Mesendoderm (in vitro differentiated cells): Measurements from ENCODE around the gene DGKB.

Experiments used
- DNase-seq: peaks from one replicate; pipeline ENCODE4 v3.0.0; 2013
- H2AK5ac ChIP-seq: 2 replicates; pipeline ENCODE4 v1.6.1; 2013; ENCODE audit warnings: low read length, inconsistent platforms
- H2BK120ac ChIP-seq: 2 replicates; pipeline ENCODE4 v1.6.1; 2013; ENCODE audit warnings: low read depth, mild to moderate bottlenecking, low read length, moderate library complexity, mixed read lengths
- H2BK15ac ChIP-seq: replicated peaks from 2 replicates; pipeline ENCODE4 v1.6.1; 2013; ENCODE audit warnings: low read depth, mild to moderate bottlenecking, moderate library complexity
- H2BK5ac ChIP-seq: 2 replicates; pipeline ENCODE4 v1.6.1; 2013; ENCODE audit warnings: low read length, inconsistent platforms
- H3K18ac ChIP-seq: 2 replicates; pipeline ENCODE4 v1.6.1; 2013; ENCODE audit warnings: mild to moderate bottlenecking, low read length, mixed read lengths
- H3K23ac ChIP-seq: one replicate; pipeline ENCODE4 v1.6.1; 2013; ENCODE audit warnings: low read length
- H3K27ac ChIP-seq: 2 replicates; pipeline ENCODE4 v1.5.1; 2013; ENCODE audit warnings: low read depth, mild to moderate bottlenecking, inconsistent platforms, low read length, moderate library complexity
- H3K27me3 ChIP-seq: 2 replicates; pipeline ENCODE4 v1.6.1; 2013; ENCODE audit warnings: low read length, control low read depth, mild to moderate bottlenecking, inconsistent platforms; ENCODE audit not compliant: insufficient read depth, poor library complexity
- H3K36me3 ChIP-seq: 2 replicates; pipeline ENCODE4 v1.6.1; 2013; ENCODE audit warnings: low read length, inconsistent platforms; ENCODE audit not compliant: control insufficient read depth, insufficient read depth
- H3K4ac ChIP-seq: one replicate; pipeline ENCODE4 v1.6.1; 2013; ENCODE audit warnings: low read depth, mild to moderate bottlenecking, low read length, moderate library complexity
- H3K4me1 ChIP-seq: 2 replicates; pipeline ENCODE4 v1.6.1; 2013; ENCODE audit warnings: low read depth, low read length, inconsistent platforms; ENCODE audit not compliant: control insufficient read depth
- H3K4me2 ChIP-seq: 2 replicates; pipeline ENCODE4 v1.6.1; 2013; ENCODE audit warnings: low read length
- H3K4me3 ChIP-seq: 2 replicates; pipeline ENCODE4 v1.5.1; 2013; ENCODE audit warnings: mild to moderate bottlenecking, low read length
- H3K56ac ChIP-seq: one replicate; pipeline ENCODE4 v1.6.1; 2013; ENCODE audit warnings: low read length
- H3K79me1 ChIP-seq: 2 replicates; pipeline ENCODE4 v1.6.1; 2013; ENCODE audit warnings: low read length, inconsistent platforms
- H3K79me2 ChIP-seq: 2 replicates; pipeline ENCODE4 v1.6.1; 2013; ENCODE audit warnings: mild to moderate bottlenecking, low read length; ENCODE audit not compliant: control insufficient read depth, insufficient read depth
- H3K9ac ChIP-seq: 2 replicates; pipeline ENCODE4 v1.6.1; 2013; ENCODE audit warnings: low read length, inconsistent platforms
- H4K5ac ChIP-seq: one replicate; pipeline ENCODE4 v1.6.1; 2013; ENCODE audit warnings: low read length
- H4K8ac ChIP-seq: one replicate; pipeline ENCODE4 v1.6.1; 2013; ENCODE audit warnings: low read depth, mild to moderate bottlenecking, control low read depth, low read length, moderate library complexity
- WGBS: extraction: QIAGEN DNeasy Blood & Tissue Kit; methylation state at CpG from one replicate; pipeline ENCODE4 v1.1.7; 2013; ENCODE audit warnings: low lambda C conversion rate, missing lambda C conversion rate; ENCODE audit not compliant: insufficient coverage; ENCODE audit errors: extremely low coverage; 5-methylcytosine and 5-hydroxymethylcytosine counted together

DGKB gene

DNA sequence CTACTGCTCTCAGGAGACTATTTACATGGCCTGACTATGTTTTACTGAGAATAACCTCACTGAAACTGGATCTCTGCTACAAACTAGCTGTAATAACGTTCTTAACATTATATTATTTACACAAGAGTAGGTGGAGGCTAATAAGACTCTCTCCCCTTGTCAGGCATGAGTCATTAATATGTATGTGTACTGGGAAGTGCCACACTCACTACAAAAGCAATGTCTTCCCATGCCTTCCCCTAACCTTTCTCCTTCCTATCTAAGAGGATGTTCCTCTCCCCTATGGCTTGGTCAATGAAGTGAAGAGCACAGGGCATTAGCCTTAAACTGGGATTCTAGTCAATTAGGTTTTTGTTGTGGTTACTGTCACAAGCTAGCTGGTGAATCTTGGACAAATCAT is 147.9 kb downstream of the DGKB start:
- H2BK15ac ChIP-seq: no peak overlapping the region
- no peak overlapping the region for H3K4me2 ChIP-seq
- WGBS: no CpG with 5 or more reads among the region's 1 CpG
- no peak overlapping the region for H2BK120ac ChIP-seq
- H4K8ac ChIP-seq: no peak overlapping the region
- no peak overlapping the region for H4K5ac ChIP-seq
- H3K4me3 ChIP-seq: no peak overlapping the region
- no peaks in the 10 kb centered on the region for H3K36me3 ChIP-seq
- no peaks in the 10 kb centered on the region for H3K27me3 ChIP-seq
- no peak overlapping the region for H3K18ac ChIP-seq
- DNase-seq: no peak
- H3K79me1 ChIP-seq: no peaks in the 10 kb centered on the region
- no peak overlapping the region for H3K27ac ChIP-seq
- H3K4ac ChIP-seq: no peak overlapping the region
- H3K56ac ChIP-seq: no peak overlapping the region
- no peaks in the 10 kb centered on the region for H3K4me1 ChIP-seq
- H2BK5ac ChIP-seq: no peak overlapping the region
- H3K23ac ChIP-seq: no peak overlapping the region
- no peak overlapping the region for H3K9ac ChIP-seq
- no peak overlapping the region for H2AK5ac ChIP-seq
- H3K79me2 ChIP-seq: no peaks in the 10 kb centered on the region

DNA sequence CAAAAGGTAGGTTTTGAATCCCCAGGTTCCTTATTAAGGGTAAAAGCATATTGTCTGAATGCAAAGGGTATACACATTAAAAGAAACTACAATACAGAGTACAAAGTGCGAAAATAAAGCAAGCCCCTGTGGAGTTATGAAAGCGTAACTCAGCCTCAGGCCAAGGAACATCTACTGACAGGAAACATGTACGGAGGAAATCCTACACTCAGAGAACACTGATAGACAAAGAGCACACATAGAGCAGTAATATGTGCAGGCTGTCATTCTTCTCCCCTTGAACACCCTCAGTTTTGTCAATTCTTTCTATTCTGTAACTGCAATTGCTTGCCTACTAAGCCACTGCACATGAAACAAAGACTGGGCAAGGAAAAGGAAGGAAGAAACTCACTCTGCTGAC is 150.2 kb downstream of the DGKB start:
- no peaks in the 10 kb centered on the region for H3K27me3 ChIP-seq
- no peak overlapping the region for H3K27ac ChIP-seq
- H3K56ac ChIP-seq: no peak overlapping the region
- H3K79me1 ChIP-seq: no peaks in the 10 kb centered on the region
- no peak overlapping the region for H3K23ac ChIP-seq
- no peaks in the 10 kb centered on the region for H3K36me3 ChIP-seq
- no peak overlapping the region for H3K4me2 ChIP-seq
- no peak overlapping the region for H2AK5ac ChIP-seq
- no peaks in the 10 kb centered on the region for H3K79me2 ChIP-seq
- no peak overlapping the region for H3K18ac ChIP-seq
- no peak for DNase-seq
- no CpG with 5 or more reads among the region's 3 CpGs for WGBS
- no peak overlapping the region for H4K8ac ChIP-seq
- no peak overlapping the region for H4K5ac ChIP-seq
- H2BK15ac ChIP-seq: no peak overlapping the region
- H2BK5ac ChIP-seq: no peak overlapping the region
- H2BK120ac ChIP-seq: no peak overlapping the region
- no peak overlapping the region for H3K4me3 ChIP-seq
- no peak overlapping the region for H3K9ac ChIP-seq
- H3K4me1 ChIP-seq: no peaks in the 10 kb centered on the region
- H3K4ac ChIP-seq: no peak overlapping the region

DNA sequence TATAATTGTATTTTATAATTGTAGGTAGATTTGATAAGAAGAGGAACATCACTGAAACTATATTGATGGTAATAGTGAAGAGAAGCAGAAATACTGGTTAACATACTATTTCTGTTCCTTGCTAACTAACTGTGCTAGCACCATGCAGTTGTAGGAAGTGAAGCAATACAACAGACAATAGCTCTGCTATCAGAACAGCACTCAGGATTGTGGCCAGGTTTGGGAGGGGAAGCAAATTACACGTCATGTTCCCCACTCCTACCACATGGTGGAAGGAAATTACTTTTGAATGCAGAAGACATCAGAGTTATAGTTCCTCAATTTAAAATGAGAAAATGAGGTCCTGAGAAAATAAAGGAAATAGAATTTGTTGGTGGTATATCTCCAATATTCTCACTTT is 151.1 kb downstream of the DGKB start:
- Histone ChIP-seq H2BK15ac (no peak overlapping the region), H3K27me3 (no peaks in the 10 kb centered on the region), H3K9ac (no peak overlapping the region), H3K79me2 (no peaks in the 10 kb centered on the region), H3K4me3 (no peak overlapping the region), H3K56ac (no peak overlapping the region), H3K27ac (no peak overlapping the region), H2BK120ac (no peak overlapping the region), H3K4me1 (no peaks in the 10 kb centered on the region), H3K36me3 (no peaks in the 10 kb centered on the region), H3K18ac (no peak overlapping the region), H3K4me2 (no peak overlapping the region), H3K23ac (no peak overlapping the region), H2AK5ac (no peak overlapping the region), H4K8ac (no peak overlapping the region), H3K4ac (no peak overlapping the region), H2BK5ac (no peak overlapping the region), H4K5ac (no peak overlapping the region), H3K79me1 (no peaks in the 10 kb centered on the region)
- WGBS: no CpG with 5 or more reads among the region's 1 CpG
- DNase-seq: no peak

DNA sequence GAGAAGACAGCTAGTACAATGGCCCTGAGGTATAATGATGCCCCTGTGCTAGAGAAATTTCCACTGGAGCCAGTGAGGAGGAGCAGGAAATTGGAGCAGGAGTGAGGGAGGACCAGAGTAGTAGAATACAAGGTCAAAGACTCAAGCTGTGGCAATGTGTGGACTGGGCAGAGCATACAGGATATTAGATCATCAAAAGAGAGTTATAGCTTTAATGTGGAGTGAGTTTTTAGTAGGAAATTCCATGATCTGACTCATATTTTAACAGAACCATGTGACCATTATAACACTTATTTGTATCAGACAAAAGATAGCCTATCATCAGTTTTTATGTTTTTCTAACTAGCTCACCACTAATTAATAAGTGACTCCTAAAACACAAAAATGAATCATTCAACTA is 154.1 kb downstream of the DGKB start:
- Histone ChIP-seq H3K18ac (no peak overlapping the region), H4K5ac (no peak overlapping the region), H2BK15ac (no peak overlapping the region), H3K9ac (no peak overlapping the region), H4K8ac (no peak overlapping the region), H3K27ac (no peak overlapping the region), H3K4ac (no peak overlapping the region), H3K79me1 (no peaks in the 10 kb centered on the region), H2AK5ac (no peak overlapping the region), H3K4me3 (no peak overlapping the region), H3K4me2 (no peak overlapping the region), H2BK120ac (no peak overlapping the region), H3K36me3 (no peaks in the 10 kb centered on the region), H3K23ac (no peak overlapping the region), H3K4me1 (no peaks in the 10 kb centered on the region), H3K79me2 (no peaks in the 10 kb centered on the region), H3K56ac (no peak overlapping the region), H3K27me3 (no peaks in the 10 kb centered on the region), H2BK5ac (no peak overlapping the region)
- no peak for DNase-seq

DNA sequence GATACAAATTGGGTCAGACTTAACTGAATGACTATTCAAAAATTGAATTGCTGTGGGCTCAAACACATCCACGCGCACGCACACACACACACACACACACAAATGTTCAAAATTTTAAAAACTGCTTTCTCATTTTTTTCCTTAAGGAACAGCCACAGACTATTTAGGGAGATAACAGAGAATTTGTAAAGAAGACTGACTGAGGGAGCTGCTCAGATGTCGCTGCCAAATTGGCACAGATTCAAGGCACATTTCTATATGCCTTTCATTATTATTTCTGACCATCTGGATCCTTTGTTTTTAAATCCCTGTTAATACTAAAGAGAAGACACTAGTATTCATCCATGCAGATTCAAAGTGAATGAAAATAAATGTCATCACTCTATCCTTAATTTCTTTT is 154.8 kb downstream of the DGKB start:
- H3K79me2 ChIP-seq: no peaks in the 10 kb centered on the region
- H4K5ac ChIP-seq: no peak overlapping the region
- H3K56ac ChIP-seq: no peak overlapping the region
- H3K23ac ChIP-seq: no peak overlapping the region
- no CpG with 5 or more reads among the region's 4 CpGs for WGBS
- no peaks in the 10 kb centered on the region for H3K27me3 ChIP-seq
- H2AK5ac ChIP-seq: no peak overlapping the region
- no peak overlapping the region for H3K4me3 ChIP-seq
- H3K27ac ChIP-seq: no peak overlapping the region
- H2BK120ac ChIP-seq: no peak overlapping the region
- no peak overlapping the region for H3K18ac ChIP-seq
- H3K9ac ChIP-seq: no peak overlapping the region
- no peaks in the 10 kb centered on the region for H3K36me3 ChIP-seq
- no peak overlapping the region for H4K8ac ChIP-seq
- no peak overlapping the region for H3K4me2 ChIP-seq
- H2BK5ac ChIP-seq: no peak overlapping the region
- H2BK15ac ChIP-seq: no peak overlapping the region
- no peaks in the 10 kb centered on the region for H3K79me1 ChIP-seq
- DNase-seq: no peak
- no peaks in the 10 kb centered on the region for H3K4me1 ChIP-seq
- H3K4ac ChIP-seq: no peak overlapping the region

DNA sequence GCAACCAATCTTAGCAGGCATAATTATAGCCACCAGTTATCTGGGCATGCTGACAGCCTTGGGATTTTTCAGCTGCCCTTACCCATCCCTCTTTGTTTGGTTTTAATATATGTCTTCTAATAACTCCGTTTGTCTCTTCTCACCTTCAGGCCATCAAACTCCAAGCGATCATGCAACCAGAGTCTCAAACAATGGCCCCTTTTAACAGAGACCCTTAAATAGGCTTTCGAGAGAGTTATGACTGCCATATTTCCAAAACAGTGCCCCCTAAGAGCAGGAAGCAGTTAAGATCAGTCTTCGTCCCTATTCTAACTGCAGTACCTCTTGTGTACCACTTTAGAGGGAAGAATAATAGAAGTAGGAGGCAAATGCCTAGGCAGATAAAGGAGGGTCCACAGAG is 157.5 kb downstream of the DGKB start:
- H3K79me1 ChIP-seq: no peaks in the 10 kb centered on the region
- H3K4me2 ChIP-seq: no peak overlapping the region
- no peak for DNase-seq

More for the DNA sequence above, 157.5 kb downstream of the DGKB start:
- Histone ChIP-seq H4K8ac (no peak overlapping the region), H3K23ac (no peak overlapping the region), H3K27ac (no peak overlapping the region), H2AK5ac (no peak overlapping the region), H3K4me3 (no peak overlapping the region), H3K18ac (no peak overlapping the region), H3K4me1 (no peaks in the 10 kb centered on the region), H3K56ac (no peak overlapping the region), H3K36me3 (no peaks in the 10 kb centered on the region), H2BK120ac (no peak overlapping the region), H3K79me2 (no peaks in the 10 kb centered on the region), H3K27me3 (no peaks in the 10 kb centered on the region), H3K4ac (no peak overlapping the region), H2BK15ac (no peak overlapping the region), H3K9ac (no peak overlapping the region), H2BK5ac (no peak overlapping the region), H4K5ac (no peak overlapping the region)
- WGBS: no CpG with 5 or more reads among the region's 4 CpGs
